Measurements from ENCODE around the gene SEC14L5.

SEC14L5 gene

DNA sequence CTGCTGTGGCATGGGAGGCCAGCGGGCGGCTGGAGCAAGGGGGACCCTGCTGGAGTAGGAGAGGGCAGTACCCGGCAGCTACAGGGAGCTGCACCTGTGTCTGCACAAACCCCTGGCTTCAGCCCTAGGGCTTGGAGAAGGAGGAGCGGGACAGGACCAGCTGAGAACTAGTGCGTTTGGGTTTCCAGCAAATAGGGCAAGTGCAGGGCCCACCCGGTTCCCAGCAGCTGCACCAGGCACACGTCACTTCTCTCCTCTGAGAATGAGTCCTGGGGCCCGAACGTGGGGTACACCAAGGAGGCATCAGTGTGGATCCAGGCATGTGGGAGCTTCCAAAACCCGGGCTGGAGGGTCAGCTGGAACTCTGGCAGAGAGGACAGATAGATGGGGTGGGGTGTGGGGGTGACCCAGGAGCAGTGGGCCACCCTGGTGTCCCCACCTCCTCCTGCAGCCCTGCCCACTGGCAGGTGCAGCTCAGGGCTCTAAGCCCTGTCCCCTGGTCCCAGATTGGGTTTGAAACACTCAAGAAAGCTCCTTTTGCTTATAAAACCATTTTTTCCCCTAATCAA, 102.0 kb downstream of the SEC14L5 start:
- Histone ChIP-seq H3K4me1 (ENCODE audit: control insufficient read depth in 1 of 2, insufficient read depth in 1 of 2, low read depth in 1 of 2, low read length in 1 of 2) (no peaks in the 10 kb centered on the region), H3K36me3 (no peaks in the 10 kb centered on the region), H3K4me3 (ENCODE audit: low read depth in 1 of 2, low read length in 1 of 2) (no peak overlapping the region), H3K9me3 (no peaks in the 10 kb centered on the region), H3K27me3 (peaks cover 37% of the 10 kb centered on the region), H3K27ac (no peak overlapping the region)
- TF ChIP-seq, protein P1, sequence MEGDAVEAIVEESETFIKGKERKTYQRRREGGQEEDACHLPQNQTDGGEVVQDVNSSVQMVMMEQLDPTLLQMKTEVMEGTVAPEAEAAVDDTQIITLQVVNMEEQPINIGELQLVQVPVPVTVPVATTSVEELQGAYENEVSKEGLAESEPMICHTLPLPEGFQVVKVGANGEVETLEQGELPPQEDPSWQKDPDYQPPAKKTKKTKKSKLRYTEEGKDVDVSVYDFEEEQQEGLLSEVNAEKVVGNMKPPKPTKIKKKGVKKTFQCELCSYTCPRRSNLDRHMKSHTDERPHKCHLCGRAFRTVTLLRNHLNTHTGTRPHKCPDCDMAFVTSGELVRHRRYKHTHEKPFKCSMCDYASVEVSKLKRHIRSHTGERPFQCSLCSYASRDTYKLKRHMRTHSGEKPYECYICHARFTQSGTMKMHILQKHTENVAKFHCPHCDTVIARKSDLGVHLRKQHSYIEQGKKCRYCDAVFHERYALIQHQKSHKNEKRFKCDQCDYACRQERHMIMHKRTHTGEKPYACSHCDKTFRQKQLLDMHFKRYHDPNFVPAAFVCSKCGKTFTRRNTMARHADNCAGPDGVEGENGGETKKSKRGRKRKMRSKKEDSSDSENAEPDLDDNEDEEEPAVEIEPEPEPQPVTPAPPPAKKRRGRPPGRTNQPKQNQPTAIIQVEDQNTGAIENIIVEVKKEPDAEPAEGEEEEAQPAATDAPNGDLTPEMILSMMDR (IDR thresholded peaks at IDR 0.05), result no peak

DNA sequence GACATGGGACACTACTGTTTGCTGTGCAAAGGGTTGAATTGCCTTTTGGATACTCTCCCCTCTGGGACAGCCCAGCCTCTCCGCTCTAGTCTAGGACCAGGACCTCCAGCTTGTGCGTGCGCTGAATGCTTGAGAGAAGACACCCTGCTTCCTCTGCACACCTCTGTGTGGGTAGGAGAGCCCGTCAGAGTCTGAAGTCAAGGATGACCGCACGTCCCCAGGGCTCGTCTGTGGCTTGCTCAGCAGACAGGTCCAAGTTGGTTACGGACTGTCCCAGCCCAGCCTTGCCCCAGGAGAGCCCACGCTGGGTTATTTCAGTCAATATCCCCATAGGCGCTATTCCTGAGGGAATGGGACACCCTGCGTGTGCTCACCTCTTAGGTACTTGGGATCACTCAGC, 103.9 kb downstream of the SEC14L5 start:
- H3K9me3 ChIP-seq, result no peaks in the 10 kb centered on the region
- TF ChIP-seq, protein P1 (IDR thresholded peaks at IDR 0.05), result no peak
- H3K36me3 ChIP-seq, result no peaks in the 10 kb centered on the region
- no peak overlapping the region for H3K27ac ChIP-seq
- no peaks in the 10 kb centered on the region for H3K4me1 ChIP-seq (ENCODE audit: control insufficient read depth in 1 of 2, insufficient read depth in 1 of 2, low read depth in 1 of 2, low read length in 1 of 2)
- peaks cover 30% of the 10 kb centered on the region for H3K27me3 ChIP-seq
- no peak overlapping the region for H3K4me3 ChIP-seq (ENCODE audit: low read depth in 1 of 2, low read length in 1 of 2)

DNA sequence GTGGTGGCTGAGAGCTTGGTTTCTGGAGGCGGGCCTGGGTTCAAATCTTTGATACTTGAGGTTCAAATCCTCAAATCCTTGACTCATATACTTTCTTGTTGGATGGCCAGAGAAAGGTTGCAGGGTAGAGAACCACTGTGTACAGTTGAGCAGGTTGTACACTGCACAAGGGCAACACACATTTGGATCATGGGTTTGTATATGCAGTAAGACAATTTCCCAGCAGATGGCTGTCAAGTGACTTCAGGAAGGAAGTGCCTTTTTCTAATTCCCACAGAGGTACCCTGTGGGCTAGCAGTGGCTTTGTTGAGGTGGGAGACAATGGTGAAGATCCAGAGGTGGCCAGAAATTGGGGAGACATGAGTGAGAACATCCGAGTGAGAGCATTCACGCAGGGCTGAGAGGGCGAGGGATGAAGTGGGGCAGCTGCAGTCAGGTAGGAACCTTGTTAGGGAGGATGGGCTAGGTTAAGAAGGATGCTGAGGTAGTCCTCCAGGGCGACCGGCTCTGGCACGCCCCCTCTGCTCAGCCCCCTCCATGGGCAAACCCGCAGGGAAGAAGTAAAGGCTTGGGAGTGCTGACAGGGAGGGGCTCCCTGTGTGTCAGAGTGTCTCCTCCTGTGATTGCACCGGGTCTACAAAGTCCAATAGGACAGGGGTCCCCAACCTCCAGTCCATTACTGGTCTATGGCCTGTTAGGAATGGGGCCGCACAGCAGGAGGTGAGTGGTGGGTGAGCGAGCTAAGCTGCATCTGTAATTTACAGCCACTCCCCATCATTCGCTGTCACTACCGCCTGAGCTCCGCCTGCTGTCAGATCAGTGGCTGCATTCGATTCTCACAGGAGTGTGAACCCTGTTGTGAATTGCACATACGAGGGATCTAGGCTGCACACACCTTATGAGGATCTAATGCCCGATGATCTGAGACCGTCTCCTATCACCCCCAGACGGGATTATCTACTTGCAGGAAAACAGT, 104.9 kb downstream of the SEC14L5 start:
- Histone ChIP-seq H3K4me1 (ENCODE audit: control insufficient read depth in 1 of 2, insufficient read depth in 1 of 2, low read depth in 1 of 2, low read length in 1 of 2) (no peaks in the 10 kb centered on the region), H3K4me3 (ENCODE audit: low read depth in 1 of 2, low read length in 1 of 2) (no peak overlapping the region), H3K27ac (no peak overlapping the region), H3K9me3 (no peaks in the 10 kb centered on the region), H3K27me3 (peaks cover 26% of the 10 kb centered on the region), H3K36me3 (no peaks in the 10 kb centered on the region)
- TF ChIP-seq, protein P1 (IDR thresholded peaks at IDR 0.05), result no peak

DNA sequence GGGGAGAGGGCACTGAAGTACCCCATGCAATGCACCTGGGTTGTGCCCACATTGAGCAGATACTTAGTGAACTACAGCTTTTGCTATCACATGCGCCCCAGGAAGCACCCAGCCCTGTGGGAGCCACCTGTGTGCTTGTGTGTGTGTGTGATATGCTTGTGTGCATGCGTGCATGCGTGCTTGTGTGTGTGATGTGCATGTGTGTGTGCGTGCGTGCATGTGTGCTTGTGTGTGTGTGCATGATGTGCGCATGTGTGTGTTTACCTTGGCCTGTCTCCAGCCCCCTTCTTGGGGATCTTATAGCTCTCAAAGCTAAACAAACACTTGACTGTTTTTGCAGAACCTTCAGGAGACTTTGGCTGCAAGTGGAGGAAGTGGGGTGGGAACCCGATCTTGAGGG, 106.8 kb downstream of the SEC14L5 start:
- TF ChIP-seq, protein P1 (IDR thresholded peaks at IDR 0.05), result no peak

DNA sequence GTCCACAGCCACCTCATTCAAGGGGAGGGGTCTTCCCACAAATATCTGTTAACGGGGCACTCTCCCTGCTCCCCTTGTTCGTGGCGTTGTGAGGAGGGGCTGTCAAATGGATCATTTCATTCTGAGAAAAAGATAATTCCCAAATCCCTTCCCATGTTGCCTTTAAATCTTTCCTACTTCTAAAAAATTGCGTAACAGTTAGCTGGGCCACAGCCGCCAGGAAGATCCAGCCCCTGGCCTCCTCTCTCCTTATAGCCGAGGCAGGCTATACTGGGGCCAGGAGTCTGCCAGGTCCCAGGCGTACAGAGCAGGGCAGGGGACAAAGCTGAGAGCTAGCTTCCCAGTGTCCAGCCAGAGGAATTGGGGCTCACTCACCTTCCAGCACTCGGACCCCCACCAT, 107.2 kb downstream of the SEC14L5 start:
- Histone ChIP-seq H3K9me3 (no peaks in the 10 kb centered on the region), H3K4me1 (ENCODE audit: control insufficient read depth in 1 of 2, insufficient read depth in 1 of 2, low read depth in 1 of 2, low read length in 1 of 2) (no peaks in the 10 kb centered on the region), H3K4me3 (ENCODE audit: low read depth in 1 of 2, low read length in 1 of 2) (no peak overlapping the region), H3K27ac (no peak overlapping the region), H3K27me3 (peaks cover 32% of the 10 kb centered on the region), H3K36me3 (no peaks in the 10 kb centered on the region)
- TF ChIP-seq, protein P1 (IDR thresholded peaks at IDR 0.05), result no peak

More for the DNA sequence above, 106.8 kb downstream of the SEC14L5 start:
- H3K9me3 ChIP-seq, result no peaks in the 10 kb centered on the region
- no peaks in the 10 kb centered on the region for H3K36me3 ChIP-seq
- H3K27me3 ChIP-seq, result peaks cover 32% of the 10 kb centered on the region
- no peaks in the 10 kb centered on the region for H3K4me1 ChIP-seq (ENCODE audit: control insufficient read depth in 1 of 2, insufficient read depth in 1 of 2, low read depth in 1 of 2, low read length in 1 of 2)
- no peak overlapping the region for H3K4me3 ChIP-seq (ENCODE audit: low read depth in 1 of 2, low read length in 1 of 2)
- no peak overlapping the region for H3K27ac ChIP-seq

Data from neutrophil (primary cell).